H1 (cell line): ENCODE results near the gene IQCE. TPM values are rescaled to one million over a fixed set of nuclear protein-coding genes. Genes with fewer than 3 reads are reported as not detected.
"Not testable (repeated sequence)": the region's sequence is repeated elsewhere in the genome, so short reads cannot be mapped to it uniquely, and the experiment has no call there.

ENCODE experiments used
- CTCF ChIA-PET: fragments of 300-600 bp; sonication (Branson Sonifier 250); formaldehyde crosslinking; loops from one replicate; lab custom pipeline; 2021; ENCODE audit not compliant: partially characterized antibody; lab: Charles Lee
- POLR2A ChIA-PET: fragments of 300-600 bp; sonication (Branson Sonifier 250); formaldehyde crosslinking; loops from one replicate; lab custom pipeline; 2021; ENCODE audit warnings: inconsistent platforms; ENCODE audit not compliant: partially characterized antibody; lab: Charles Lee
- DNase-seq, 2 experiments: peaks; one replicate each; pipeline versions ENCODE4 v3.0.0 to v3.0.0-alpha.2; 2010 to 2022; ENCODE audit warnings: low spot score in 2 of 2, low read depth in 1 of 2, mixed read lengths in 1 of 2
- FAIRE-seq: peaks from 2 replicates; lab custom pipeline; 2011; peaks lifted over from hg19 to GRCh38; lab: Jason Lieb, UNC
- H2AFZ ChIP-seq: 2 replicates; pipeline ENCODE4 v1.8.1; 2012; ENCODE audit warnings: low read length, inconsistent platforms
- H2AK5ac ChIP-seq: 2 replicates; pipeline ENCODE4 v1.6.1; 2013; ENCODE audit warnings: low read depth, low read length
- H2BK120ac ChIP-seq: replicated peaks from 2 replicates; pipeline ENCODE3; 2013; ENCODE audit warnings: low read depth, low read length, inconsistent platforms
- H2BK12ac ChIP-seq: 2 replicates; pipeline ENCODE4 v1.6.1; 2013; ENCODE audit warnings: low read depth, low read length
- H2BK15ac ChIP-seq: 2 replicates; pipeline ENCODE4 v1.6.1; 2013; ENCODE audit warnings: low read length
- H2BK20ac ChIP-seq: 2 replicates; pipeline ENCODE4 v1.6.1; 2013; ENCODE audit warnings: low read length
- H2BK5ac ChIP-seq: 2 replicates; pipeline ENCODE4 v1.6.1; 2013; ENCODE audit warnings: low read depth, low read length
- H3K14ac ChIP-seq: 2 replicates; pipeline ENCODE4 v1.6.1; 2013; ENCODE audit warnings: inconsistent platforms; ENCODE audit not compliant: insufficient read length
- H3K18ac ChIP-seq: 2 replicates; pipeline ENCODE4 v1.6.1; 2013; ENCODE audit warnings: low read length; ENCODE audit errors: extremely low read depth
- H3K23ac ChIP-seq: 2 replicates; pipeline ENCODE4 v1.6.1; 2013; ENCODE audit warnings: inconsistent platforms; ENCODE audit not compliant: insufficient read length
- H3K23me2 ChIP-seq: 2 replicates; pipeline ENCODE4 v1.6.1; 2013; ENCODE audit warnings: low read depth, low read length
- H3K27ac ChIP-seq: 2 replicates; pipeline ENCODE4 v1.6.1; 2011; ENCODE audit warnings: low read depth, low read length, inconsistent platforms
- H3K27me3 ChIP-seq, 4 experiments: replicated peaks in 1 of 4; 1 replicate in 1 of 4; 2 replicates in 3 of 4; pipeline versions ENCODE4 v1.6.1 to v1.8.1; 2011 to 2013; ENCODE audit warnings: low read length in 3 of 4, mild to moderate bottlenecking in 3 of 4, inconsistent platforms in 2 of 4, mixed read lengths in 2 of 4, moderate library complexity in 1 of 4; ENCODE audit not compliant: control insufficient read depth in 3 of 4, insufficient read depth in 3 of 4; ENCODE audit errors: extremely low read depth in 1 of 4
- H3K36me3 ChIP-seq, 4 experiments: 2 replicates each; pipeline versions ENCODE4 v1.6.1 to v1.8.1; 2011 to 2013; ENCODE audit warnings: mild to moderate bottlenecking in 4 of 4, low read length in 3 of 4, moderate library complexity in 2 of 4, control low read depth in 1 of 4, inconsistent platforms in 1 of 4; ENCODE audit not compliant: insufficient read depth in 4 of 4, control insufficient read depth in 2 of 4
- H3K4ac ChIP-seq: replicated peaks from 2 replicates; pipeline ENCODE3; 2013; ENCODE audit warnings: low read length, low read depth, mixed read lengths, inconsistent platforms; ENCODE audit not compliant: insufficient read length
- H3K4me1 ChIP-seq, 4 experiments: replicated peaks in 1 of 4; 1 replicate in 1 of 4; 2 replicates in 3 of 4; pipeline versions ENCODE4 v1.6.1 to v1.8.1; 2011 to 2013; ENCODE audit warnings: low read length in 3 of 4, inconsistent platforms in 2 of 4, mixed read lengths in 1 of 4; ENCODE audit not compliant: insufficient read depth in 4 of 4, control insufficient read depth in 3 of 4
- H3K4me2 ChIP-seq, 2 experiments: 2 replicates each; pipeline versions ENCODE4 v1.6.1 to v1.8.1; 2011 to 2013; ENCODE audit warnings: low read depth in 2 of 2, low read length in 2 of 2, control low read depth in 1 of 2, inconsistent platforms in 1 of 2, mild to moderate bottlenecking in 1 of 2; ENCODE audit not compliant: insufficient read depth in 1 of 2
- H3K4me3 ChIP-seq, 4 experiments: fragments of 200-600, 300-600 bp in 1 of 4; sonication (generic), shearing (Covaris generic), sonication (Bioruptor Twin) in 1 of 4; 2 replicates each; pipeline versions ENCODE4 v1.5.1 to v1.8.1; 2011 to 2016; ENCODE audit warnings: low read length in 4 of 4, low read depth in 3 of 4, control low read depth in 2 of 4, inconsistent platforms in 2 of 4, mild to moderate bottlenecking in 2 of 4, mixed read lengths in 1 of 4, moderate library complexity in 1 of 4; ENCODE audit not compliant: insufficient read depth in 2 of 4; ENCODE audit errors: extremely low read depth in 1 of 4
- H3K56ac ChIP-seq: replicated peaks from 2 replicates; pipeline ENCODE3; 2013; ENCODE audit warnings: low read depth, mild to moderate bottlenecking, mixed read lengths, low read length, inconsistent platforms; ENCODE audit not compliant: insufficient read length
- H3K79me1 ChIP-seq: 2 replicates; pipeline ENCODE4 v1.6.1; 2013; ENCODE audit warnings: low read depth, low read length, control low read depth
- H3K79me2 ChIP-seq, 2 experiments: 2 replicates each; pipeline versions ENCODE4 v1.6.1 to v1.8.1; 2012 to 2013; ENCODE audit warnings: low read length in 2 of 2, mild to moderate bottlenecking in 2 of 2, inconsistent platforms in 1 of 2; ENCODE audit not compliant: insufficient read depth in 2 of 2, control insufficient read depth in 1 of 2
- H3K9ac ChIP-seq, 4 experiments: replicated peaks in 1 of 4; 1 replicate in 1 of 4; 2 replicates in 3 of 4; pipeline versions ENCODE4 v1.6.1 to v1.8.1; 2011 to 2013; ENCODE audit warnings: low read depth in 3 of 4, low read length in 3 of 4, control low read depth in 2 of 4, mild to moderate bottlenecking in 2 of 4, moderate library complexity in 2 of 4, inconsistent platforms in 1 of 4; ENCODE audit errors: extremely low read depth in 1 of 4
- H3K9me3 ChIP-seq, 2 experiments: 2 replicates each; pipeline versions ENCODE4 v1.6.1 to v1.8.1; 2012 to 2013; ENCODE audit warnings: mild to moderate bottlenecking in 2 of 2, moderate library complexity in 2 of 2, control low read depth in 1 of 2, inconsistent platforms in 1 of 2, low read depth in 1 of 2, low read length in 1 of 2, mixed read lengths in 1 of 2; ENCODE audit not compliant: insufficient read depth in 2 of 2
- H4K20me1 ChIP-seq, 2 experiments: replicated peaks in 1 of 2; 2 replicates each; pipeline versions ENCODE3 to v1.8.1; 2011 to 2013; ENCODE audit warnings: inconsistent platforms in 2 of 2, low read length in 2 of 2, mild to moderate bottlenecking in 1 of 2; ENCODE audit not compliant: insufficient read depth in 2 of 2, control insufficient read depth in 1 of 2
- H4K5ac ChIP-seq: 2 replicates; pipeline ENCODE4 v1.6.1; 2013; ENCODE audit warnings: low read length, low read depth, mixed read lengths, inconsistent platforms; ENCODE audit not compliant: insufficient read length
- H4K8ac ChIP-seq: 2 replicates; pipeline ENCODE4 v1.8.0; 2013; ENCODE audit warnings: mild to moderate bottlenecking, moderate library complexity, low read length, inconsistent platforms; ENCODE audit not compliant: insufficient read depth; ENCODE audit errors: extremely low read depth
- H4K91ac ChIP-seq: replicated peaks from 2 replicates; pipeline ENCODE3; 2013; ENCODE audit warnings: low read length, mixed read lengths, inconsistent platforms; ENCODE audit not compliant: insufficient read length
- WGBS, 2 experiments: shearing (Covaris generic) in 1 of 2; methylation state at CpG; one replicate each; pipeline versions ENCODE4 v1.1.6 to v1.1.7; 2013 to 2015; ENCODE audit warnings: low lambda C conversion rate in 2 of 2, mixed read lengths in 2 of 2, inconsistent platforms in 1 of 2, low coverage in 1 of 2, missing lambda C conversion rate in 1 of 2; ENCODE audit not compliant: insufficient replicate concordance in 2 of 2, insufficient coverage in 1 of 2, insufficient read length in 1 of 2; ENCODE audit errors: extremely low coverage in 1 of 2, missing lambda C conversion rate in 1 of 2; 5-methylcytosine and 5-hydroxymethylcytosine counted together
- polyA plus RNA-seq, 7 experiments: library from polyadenylated mRNA; depleted of rRNA in 3 of 7; stranded (reverse) in 5 of 7; unstranded in 2 of 7; fragments of >200 nt in 5 of 7; fragments of 200-250 nt in 2 of 7; gene quantifications; 1 replicate in 5 of 7; 2 replicates in 1 of 7; 4 replicates in 1 of 7; pipeline versions ENCODE4 v1.2.1 to v1.2.3, GENCODE V29; 2011 to 2013; ENCODE audit warnings: missing spikeins in 2 of 7, mixed read lengths in 2 of 7
- total RNA-seq: library from RNA; stranded (reverse); fragmentation: NEBNext Ultra II Directional; extraction: Animal tissue kit (Norgen Biotek cat#: 25700); gene quantifications from 2 replicates; pipeline ENCODE4 v1.2.1, GENCODE V29; 2021

The IQCE gene
- total and polyA plus RNA-seq, 2 of the 8 experiments (the other 6 are each of a cell fraction or from before 2014, with no cell fraction given), result 2.2 to 4.9 TPM

DNA sequence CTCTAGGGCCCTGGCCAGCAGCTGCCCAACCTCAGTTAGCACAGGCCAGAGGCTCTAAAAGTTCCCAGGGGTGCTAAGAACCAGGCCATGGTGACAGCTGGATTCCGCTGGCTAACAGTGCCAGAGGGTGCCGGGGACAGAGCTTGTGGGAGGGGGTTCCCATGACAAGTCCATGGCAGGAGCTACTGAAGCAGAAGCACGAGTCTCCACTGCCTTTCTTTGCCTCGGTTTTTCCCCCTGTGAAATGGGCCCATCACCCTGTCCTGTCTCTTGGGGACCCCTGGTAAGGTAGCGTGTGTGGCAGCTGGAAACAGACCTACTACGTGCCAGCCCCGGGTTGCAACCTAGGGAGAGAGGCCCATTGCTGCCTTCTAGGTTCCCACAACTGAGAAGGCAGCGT, 26.0 kb upstream of the IQCE start:
- H3K27me3 ChIP-seq, H3K79me2 ChIP-seq, H3K18ac ChIP-seq, H3K4me3 ChIP-seq, H2BK20ac ChIP-seq, H3K23ac ChIP-seq, POLR2A ChIA-PET, H4K20me1 ChIP-seq, DNase-seq, H4K8ac ChIP-seq, H3K56ac ChIP-seq, H3K9me3 ChIP-seq, H3K9ac ChIP-seq, FAIRE-seq, H2AFZ ChIP-seq, H2BK120ac ChIP-seq, H3K27ac ChIP-seq, H3K36me3 ChIP-seq, H3K23me2 ChIP-seq, H4K91ac ChIP-seq, H3K79me1 ChIP-seq, H3K4ac ChIP-seq, H2BK5ac ChIP-seq, H3K4me2 ChIP-seq, CTCF ChIA-PET, H4K5ac ChIP-seq, H2AK5ac ChIP-seq, H2BK12ac ChIP-seq, H3K14ac ChIP-seq, H2BK15ac ChIP-seq: not testable (repeated sequence)
- H3K4me1 ChIP-seq, result peaks cover 0 to 19% (median 6%) of the 10 kb centered on the region in 4 experiments; a peak in 5 of 7 replicates
- WGBS, 2 experiments, result 93% methylated on average over 5 of the region's 8 CpGs; no CpG with 5 or more reads in 1 of the 2 experiments

DNA sequence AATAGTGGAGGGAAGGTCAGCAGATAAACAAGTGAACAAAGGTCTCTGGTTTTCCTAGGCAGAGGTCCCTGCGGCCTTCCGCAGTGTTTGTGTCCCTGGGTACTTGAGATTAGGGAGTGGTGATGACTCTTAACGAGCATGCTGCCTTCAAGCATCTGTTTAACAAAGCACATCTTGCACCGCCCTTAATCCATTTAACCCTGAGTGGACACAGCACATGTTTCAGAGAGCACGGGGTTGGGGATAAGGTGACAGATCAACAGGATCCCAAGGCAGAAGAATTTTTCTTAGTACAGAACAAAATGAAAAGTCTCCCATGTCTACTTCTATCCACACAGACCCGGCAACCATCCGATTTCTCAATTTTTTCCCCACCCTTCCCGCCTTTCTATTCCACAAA, 25.2 kb upstream of the IQCE start:
- H2BK5ac ChIP-seq, H3K4me3 ChIP-seq, H3K79me2 ChIP-seq, H3K56ac ChIP-seq, H3K18ac ChIP-seq, FAIRE-seq, H2BK20ac ChIP-seq, CTCF ChIA-PET, H3K14ac ChIP-seq, H2BK120ac ChIP-seq, POLR2A ChIA-PET, H3K4ac ChIP-seq, H2BK15ac ChIP-seq, DNase-seq, H4K20me1 ChIP-seq, H3K9ac ChIP-seq, H2AFZ ChIP-seq, H3K27me3 ChIP-seq, H3K23me2 ChIP-seq, H4K8ac ChIP-seq, H3K27ac ChIP-seq, H2AK5ac ChIP-seq, H3K36me3 ChIP-seq, H3K79me1 ChIP-seq, H3K4me2 ChIP-seq, H4K91ac ChIP-seq, H3K9me3 ChIP-seq, H2BK12ac ChIP-seq, H4K5ac ChIP-seq, H3K23ac ChIP-seq: not testable (repeated sequence)
- peaks cover 0 to 13% (median 2%) of the 10 kb centered on the region in 4 experiments; a peak in 4 of 7 replicates for H3K4me1 ChIP-seq
- WGBS, 2 experiments, result 93% methylated on average over 2 of the region's 8 CpGs; no CpG with 5 or more reads in 1 of the 2 experiments
